Measurements from ENCODE around the gene TUB. TPM values are rescaled to one million over a fixed set of nuclear protein-coding genes. Genes with fewer than 3 reads are reported as not detected.
A peak's percentile ranks its signal among the peaks of the same experiment; 100 is the strongest.

TUB gene
- total and polyA plus RNA-seq, 7 donors = 0.25 to 4.6 (median 0.91) TPM

GRCh38 chr11:8062781-8063257 lies 18.2 kb upstream of the TUB start:
- DNase-seq (no peak), ATAC-seq (peak in 2 of 4 donors; percentile 29 to 55)
- Histone ChIP-seq H3K27ac (peak overlapping the region; percentile 46), H3K4me1 (peaks cover 17% of the 10 kb centered on the region), H3K36me3 (ENCODE audit: insufficient read depth in 1 of 2, low read depth in 1 of 2) (no peaks in the 10 kb centered on the region), H3K4me3 (no peak overlapping the region), H3K27me3 (ENCODE audit: insufficient read depth in 3 of 3, low read length in 2 of 3) (no peaks in the 10 kb centered on the region), H3K9me3 (no peaks in the 10 kb centered on the region)
- intact Hi-C loops (cut with DNase I) = no loop called here
- 58 to 78% (median 59%) methylated on average over 13 of the region's 13 CpGs for WGBS, 3 donors
- TF ChIP-seq CTCF (IDR thresholded peaks at IDR 0.05) = no peak

- Histone ChIP-seq H3K27ac (peak overlapping the region; percentile 46), H3K4me1 (peaks cover 17% of the 10 kb centered on the region)
- 8 to 17% (median 9%) methylated on average over 7 of the region's 7 CpGs for WGBS, 3 donors
Observed at GRCh38 chr11:8063324-8063723, 17.7 kb upstream of the TUB start.

GRCh38 chr11:8065031-8065430 lies 16.0 kb upstream of the TUB start:
- intact Hi-C loops (cut with DNase I) = no loop called here
- Histone ChIP-seq H3K9me3 (no peaks in the 10 kb centered on the region), H3K4me1 (peaks cover 21% of the 10 kb centered on the region), H3K36me3 (ENCODE audit: insufficient read depth in 1 of 2, low read depth in 1 of 2) (no peaks in the 10 kb centered on the region), H3K27me3 (ENCODE audit: insufficient read depth in 3 of 3, low read length in 2 of 3) (no peaks in the 10 kb centered on the region), H3K4me3 (no peak overlapping the region), H3K27ac (no peak overlapping the region)
- TF ChIP-seq CTCF (IDR thresholded peaks at IDR 0.05) = no peak
- 97 to 100% (median 100%) methylated on average over 2 of the region's 2 CpGs for WGBS, 3 donors
- ATAC-seq (no peak), DNase-seq (no peak)

More at GRCh38 chr11:8063324-8063723, 17.7 kb upstream of the TUB start:
- H3K4me3 ChIP-seq = no peak overlapping the region
- intact Hi-C loops (cut with DNase I) = no loop called here
- DNase-seq = peak in 1 of 2 donors; percentile 56
- no peak for TF ChIP-seq CTCF (IDR thresholded peaks at IDR 0.05)
- peak; percentile 51 to 90 (median 80) for ATAC-seq
- H3K36me3 ChIP-seq (ENCODE audit: insufficient read depth in 1 of 2, low read depth in 1 of 2) = no peaks in the 10 kb centered on the region
- H3K27me3 ChIP-seq (ENCODE audit: insufficient read depth in 3 of 3, low read length in 2 of 3) = no peaks in the 10 kb centered on the region
- no peaks in the 10 kb centered on the region for H3K9me3 ChIP-seq

GRCh38 chr11:8066036-8066910 lies 14.7 kb upstream of the TUB start:
- intact Hi-C loops (cut with DNase I) = no loop called here
- no peak for ATAC-seq
- H3K4me1 ChIP-seq = peaks cover 21% of the 10 kb centered on the region

More at GRCh38 chr11:8066036-8066910, 14.7 kb upstream of the TUB start:
- Histone ChIP-seq H3K36me3 (ENCODE audit: insufficient read depth in 1 of 2, low read depth in 1 of 2) (no peaks in the 10 kb centered on the region), H3K9me3 (no peaks in the 10 kb centered on the region), H3K27me3 (ENCODE audit: insufficient read depth in 3 of 3, low read length in 2 of 3) (no peaks in the 10 kb centered on the region), H3K27ac (no peak overlapping the region), H3K4me3 (no peak overlapping the region)
- 83 to 88% (median 85%) methylated on average over 17 of the region's 17 CpGs for WGBS, 3 donors
- DNase-seq = no peak
- no peak for TF ChIP-seq CTCF (IDR thresholded peaks at IDR 0.05)

All from psoas muscle (tissue), 8 donors.